ENCODE results near the gene ABLIM2.

Gene ABLIM2

DNA sequence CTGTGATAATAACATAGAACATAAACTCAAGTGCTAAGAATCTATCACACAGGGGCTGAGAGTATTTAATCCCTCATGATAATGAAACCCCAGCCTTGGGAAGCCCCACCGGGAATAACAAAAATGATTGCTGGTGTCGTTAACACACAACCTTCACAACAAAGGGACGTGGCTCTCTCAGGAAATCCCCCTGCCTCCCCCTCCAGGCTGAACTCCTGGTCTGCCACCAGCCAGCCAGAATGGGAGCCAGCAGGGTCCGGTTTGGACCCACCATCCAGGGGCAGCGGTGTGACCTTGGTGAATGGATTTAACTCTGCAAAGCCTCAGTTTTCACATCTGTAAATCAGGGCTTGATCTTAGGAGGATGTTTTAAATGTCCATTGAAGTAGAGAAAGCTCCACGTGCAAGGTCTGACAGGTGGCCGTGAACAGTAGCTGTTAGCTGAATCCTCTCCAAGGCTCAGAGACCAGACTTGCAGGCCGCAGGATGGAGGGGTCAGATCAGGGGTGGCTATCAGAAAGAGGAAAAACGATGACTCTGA lies 46.5 kb downstream of the ABLIM2 start:
- intact Hi-C loops (cut with DNase I): no loop called here
- no peak for DNase-seq

DNA sequence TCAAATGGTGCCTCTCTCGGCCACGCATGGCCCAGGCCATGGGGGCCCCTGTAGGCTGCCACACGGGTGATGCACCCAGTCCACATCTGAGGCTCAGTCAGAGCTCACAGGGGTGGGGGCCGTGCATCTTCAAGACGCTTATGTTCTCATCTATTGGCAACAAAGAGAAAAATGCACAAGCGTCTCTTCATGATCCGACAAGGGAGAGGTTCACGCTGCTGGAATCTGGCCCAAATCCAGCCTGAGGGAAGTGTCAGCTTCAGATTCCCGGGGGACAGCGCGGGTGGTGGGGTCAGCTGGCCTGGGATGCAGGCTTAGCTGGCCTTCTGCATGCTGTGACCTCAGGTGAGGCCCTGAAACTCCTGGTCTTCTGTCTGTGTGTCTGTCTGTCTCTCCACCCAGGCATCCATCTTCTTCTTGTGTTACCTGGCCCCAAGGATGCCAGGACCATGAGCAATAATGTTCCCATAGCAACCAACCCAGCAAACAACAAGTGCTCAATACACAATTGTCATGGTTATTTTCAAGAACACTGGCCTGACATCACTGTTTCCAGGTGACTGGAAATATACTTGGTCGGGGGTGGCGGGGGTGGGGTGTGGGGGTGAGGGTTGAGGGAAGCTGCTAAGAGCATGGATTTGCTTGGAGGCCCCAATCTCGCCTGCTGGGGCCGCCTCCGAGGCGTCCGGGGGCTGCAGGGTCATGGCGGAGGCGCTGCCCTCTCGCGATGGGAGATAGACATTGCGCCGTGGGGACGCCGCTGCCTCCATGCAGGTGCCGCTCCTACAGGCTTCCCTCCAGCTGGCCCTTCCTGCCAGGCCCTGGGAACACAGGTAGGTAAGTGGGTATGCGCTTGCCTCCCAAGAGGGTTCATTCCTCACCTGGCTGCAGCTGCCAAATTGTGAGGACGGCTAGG lies 48.3 kb downstream of the ABLIM2 start:
- intact Hi-C loops (cut with DNase I): no loop called here
- no peak for DNase-seq

DNA sequence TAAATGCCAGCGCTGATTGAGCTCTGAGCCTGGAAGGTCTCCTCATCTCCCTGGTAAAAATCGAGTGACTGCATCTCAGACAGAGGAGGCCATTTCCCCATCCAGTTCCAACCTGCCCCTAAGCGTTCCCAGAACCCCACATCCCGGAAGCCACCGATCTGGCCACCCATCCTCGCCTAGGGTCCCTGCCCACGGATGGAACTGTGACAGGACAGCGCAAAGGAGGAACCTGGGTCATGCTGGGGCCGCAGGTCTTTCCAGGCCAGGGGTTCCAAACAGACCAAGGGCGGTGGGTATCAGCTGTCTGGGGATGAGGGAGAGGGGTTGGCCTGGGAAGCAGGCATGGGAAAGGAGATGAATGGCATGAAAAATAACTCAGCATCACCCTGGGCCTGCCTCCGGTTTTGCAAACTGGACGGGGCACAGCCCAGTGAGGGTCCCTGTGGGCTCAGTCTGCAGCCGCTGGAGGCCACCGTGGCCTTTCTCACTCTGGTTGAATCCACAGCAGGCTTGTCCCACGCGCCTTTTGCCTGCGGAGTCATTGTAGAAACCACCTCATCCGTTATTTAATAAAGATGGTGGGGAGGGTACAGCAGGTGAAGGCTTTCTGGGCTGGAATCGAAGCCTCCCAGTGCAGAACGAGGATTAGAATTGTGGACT lies 49.1 kb downstream of the ABLIM2 start:
- no peak for DNase-seq
- intact Hi-C loops (cut with DNase I): no loop called here

DNA sequence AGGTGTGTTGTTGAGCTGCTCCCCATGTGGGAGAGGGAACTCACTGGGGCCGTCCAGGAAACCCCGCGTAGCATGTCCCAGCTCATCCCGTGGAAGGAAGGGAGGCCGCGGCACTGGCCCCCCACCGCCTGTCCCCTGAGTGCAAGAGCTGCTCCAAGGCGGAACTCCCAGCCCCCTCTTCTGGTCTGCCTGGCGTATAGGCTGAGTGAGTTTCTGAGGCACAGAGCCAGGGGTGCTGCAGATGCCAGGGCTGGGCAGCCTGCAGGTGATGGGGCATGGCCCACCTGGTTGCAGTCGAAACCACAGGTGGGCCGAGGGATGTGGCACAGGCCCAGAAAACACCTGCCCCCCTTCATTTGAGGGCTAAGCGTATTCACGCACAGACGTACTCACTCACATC lies 49.6 kb downstream of the ABLIM2 start:
- no peak for DNase-seq
- intact Hi-C loops (cut with DNase I): no loop called here

DNA sequence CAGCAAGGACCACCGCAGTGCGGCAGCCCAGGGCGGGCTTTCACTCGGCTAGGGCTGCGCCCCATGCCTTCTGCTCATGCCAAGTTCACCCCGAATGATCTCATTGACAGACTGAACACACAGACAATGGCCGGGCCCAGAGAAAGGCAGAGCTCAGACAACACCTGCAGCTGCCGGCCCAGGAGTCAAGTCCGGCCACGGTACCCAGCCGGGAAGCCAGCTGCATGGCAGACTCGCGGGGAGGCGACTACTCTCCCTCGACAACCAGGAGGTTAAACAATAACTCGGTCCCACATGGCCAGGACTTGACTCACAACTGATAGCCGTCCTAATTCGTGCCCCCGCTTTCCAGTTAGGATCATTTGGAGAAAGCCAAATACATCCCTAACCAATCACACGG lies 50.4 kb downstream of the ABLIM2 start:
- intact Hi-C loops (cut with DNase I): no loop called here
- DNase-seq: no peak

DNA sequence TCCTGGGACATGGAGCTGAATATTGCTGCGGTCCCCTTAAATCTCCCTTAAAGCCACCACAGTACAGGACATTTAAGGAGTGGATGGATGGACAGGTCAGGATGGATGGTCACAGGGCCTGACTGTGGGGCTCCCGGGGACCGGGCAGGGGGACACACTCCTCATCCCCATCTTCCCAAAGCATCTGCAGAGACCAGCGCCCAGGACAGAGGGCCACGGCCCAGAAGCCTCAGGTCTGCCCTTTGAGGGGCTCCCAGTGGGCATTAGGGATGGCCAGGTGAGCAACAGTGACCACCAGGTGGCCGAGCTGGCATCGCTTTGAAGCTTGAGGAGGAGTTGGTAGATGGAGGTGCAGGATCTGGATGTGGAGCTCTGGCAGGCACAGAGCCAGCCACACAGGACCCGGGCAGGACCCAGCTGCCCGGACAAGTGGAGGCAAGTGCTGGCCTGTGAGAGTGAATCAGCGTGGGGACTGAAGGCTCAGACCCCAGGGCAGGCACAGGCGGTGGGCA lies 51.4 kb downstream of the ABLIM2 start:
- no peak for DNase-seq
- intact Hi-C loops (cut with DNase I): no loop called here

DNA sequence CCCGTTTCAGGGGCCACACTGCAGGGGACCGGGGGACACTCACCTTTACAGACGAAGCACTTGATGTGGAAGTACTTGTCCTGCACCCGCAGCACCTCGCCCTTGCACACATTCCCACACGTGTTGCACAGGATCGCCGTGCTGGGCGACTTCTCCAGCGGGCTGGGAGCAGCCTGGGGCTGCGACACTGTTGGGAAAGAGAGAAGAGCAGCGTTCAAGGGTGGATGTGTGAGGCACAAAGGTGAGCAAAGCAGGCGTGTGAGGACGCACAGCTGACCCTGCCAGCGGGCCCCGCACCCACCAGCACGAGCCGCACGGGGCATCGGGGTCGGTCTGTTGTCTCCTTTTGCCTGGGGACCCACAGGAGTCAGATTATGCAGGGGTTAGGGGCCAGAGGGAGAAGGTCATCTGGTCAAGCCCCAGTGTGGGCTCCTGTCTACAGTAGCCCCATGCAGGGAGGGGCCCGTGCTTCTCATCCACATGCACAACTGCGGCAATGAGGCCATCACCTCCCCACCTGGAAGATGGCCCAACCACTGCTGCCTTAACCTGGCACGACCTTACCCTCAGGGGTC lies 52.1 kb downstream of the ABLIM2 start:
- no peak for DNase-seq
- intact Hi-C loops (cut with DNase I): no loop called here

DNA sequence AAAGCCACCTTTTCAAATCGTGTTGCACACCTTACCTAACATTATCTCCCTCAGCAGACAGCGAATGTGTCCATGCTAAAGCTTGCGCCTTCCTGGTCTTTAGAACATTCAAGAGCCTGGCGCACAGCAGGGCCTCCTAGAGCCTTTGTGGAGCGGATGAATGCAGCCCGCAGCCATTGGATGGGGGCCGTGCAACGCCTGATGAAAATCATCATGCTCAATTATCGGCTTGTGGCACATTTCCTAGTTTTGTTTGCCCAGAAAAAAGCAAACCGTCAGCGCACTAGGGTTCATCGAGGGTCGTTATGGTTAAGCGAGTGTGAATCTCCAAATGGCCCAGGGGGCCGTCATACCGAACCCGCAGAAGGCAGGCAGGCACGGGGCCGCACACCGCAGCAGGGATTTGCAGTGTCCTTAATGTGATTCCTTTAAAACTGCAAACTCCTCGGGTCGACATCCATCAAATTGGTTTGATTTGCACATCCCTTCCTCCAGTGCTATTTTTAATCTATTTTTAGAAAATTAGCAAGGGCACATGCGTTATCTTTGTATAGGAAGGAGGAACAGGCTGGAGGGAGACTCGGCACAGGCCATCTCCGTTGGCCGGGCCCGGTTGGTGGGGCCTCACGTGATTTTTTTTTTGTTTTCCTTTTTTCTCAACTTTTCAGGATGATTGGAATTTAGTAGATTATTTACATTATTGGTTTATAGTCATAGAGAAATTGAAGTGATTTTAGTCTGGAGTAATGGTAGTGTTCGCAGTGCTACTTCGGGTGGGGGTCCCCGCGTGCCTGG lies 53.1 kb downstream of the ABLIM2 start:
- intact Hi-C loops (cut with DNase I): no loop called here
- DNase-seq: no peak

DNA sequence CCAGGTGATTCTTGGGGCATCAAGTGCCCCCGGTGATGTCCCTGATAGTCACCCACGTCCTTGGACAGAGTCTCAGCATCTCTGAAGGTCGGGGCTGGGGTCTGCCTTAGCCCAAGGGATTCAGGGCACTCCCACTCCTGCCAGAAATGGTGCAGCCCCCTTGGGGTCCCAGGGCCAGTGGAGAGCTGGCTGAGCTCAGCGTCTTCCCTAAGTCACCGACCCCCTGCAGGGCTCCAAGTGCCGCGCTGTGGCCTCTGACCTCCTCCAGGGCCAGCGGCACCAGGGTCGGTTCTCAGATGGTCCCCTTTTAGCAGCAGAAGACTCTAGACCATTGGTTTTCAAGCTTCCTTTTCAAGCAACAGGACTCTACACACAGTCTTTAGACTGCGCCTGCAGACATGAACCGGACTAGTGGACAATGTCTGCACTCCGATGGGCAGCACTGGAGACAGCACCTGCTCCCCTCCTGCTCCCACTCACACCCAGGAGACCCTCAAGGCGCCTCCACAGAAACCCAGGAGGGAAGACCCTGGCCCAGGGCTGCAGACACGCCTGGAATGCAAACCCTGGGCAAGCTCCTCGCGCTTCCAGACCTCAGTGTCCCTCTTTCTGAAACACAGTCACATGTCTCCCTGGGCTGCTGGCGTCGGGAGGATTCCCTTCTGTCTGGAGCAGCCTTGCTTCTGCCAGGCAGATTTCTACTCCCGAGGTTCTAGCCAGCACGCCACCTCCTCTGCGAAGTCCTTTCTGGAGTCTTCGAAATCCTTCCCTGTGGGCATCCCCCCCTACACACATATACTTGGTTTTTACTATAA lies 53.9 kb downstream of the ABLIM2 start:
- DNase-seq: no peak
- intact Hi-C loops (cut with DNase I): no loop called here

DNA sequence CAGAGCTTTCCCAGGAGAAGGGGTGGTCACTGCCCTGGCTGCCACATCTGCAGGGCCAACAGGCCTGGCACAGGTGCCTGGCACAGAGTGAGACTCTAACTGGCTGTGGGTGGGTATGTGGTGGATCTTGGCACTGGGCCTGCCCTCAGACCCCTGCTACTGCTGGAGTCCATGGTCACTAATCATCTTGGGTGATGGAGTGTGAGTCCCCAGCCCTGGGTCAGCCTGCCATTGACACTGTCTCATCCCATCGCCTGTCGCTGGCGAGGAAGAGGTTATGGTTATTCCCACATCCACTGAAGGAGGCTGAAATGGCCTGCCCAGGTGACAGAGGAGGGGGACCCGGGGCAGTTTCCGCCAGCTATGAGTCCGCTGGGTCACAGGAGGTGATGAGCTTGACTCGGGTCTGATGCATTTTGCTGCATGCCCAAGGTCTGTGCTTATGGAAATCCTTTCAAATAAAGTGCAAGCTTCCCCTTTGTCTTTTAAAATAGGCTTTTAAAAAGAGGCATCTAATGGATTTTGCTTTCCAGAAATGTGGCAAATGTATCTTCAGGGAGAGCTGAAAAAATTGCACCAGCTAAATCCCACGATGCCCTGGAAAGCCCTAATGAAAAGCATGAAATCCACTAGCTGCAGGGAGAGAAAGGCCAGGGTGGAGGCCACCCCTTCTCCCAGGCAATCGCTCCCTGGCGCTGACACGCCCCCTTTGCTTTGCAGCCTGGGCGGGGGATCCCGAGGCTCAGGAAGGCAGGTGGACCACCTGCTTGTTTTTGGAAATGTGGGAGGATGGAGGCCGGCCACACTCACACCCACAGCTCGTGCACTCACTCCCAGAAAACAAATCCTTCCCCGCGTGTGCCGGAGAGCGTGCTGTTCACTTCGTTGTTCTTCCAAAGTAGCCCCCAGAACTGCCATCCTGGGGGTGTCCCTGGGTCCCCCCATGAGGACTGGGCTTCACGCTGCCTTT lies 54.9 kb downstream of the ABLIM2 start:
- intact Hi-C loops (cut with DNase I): no loop called here
- no peak for DNase-seq

DNA sequence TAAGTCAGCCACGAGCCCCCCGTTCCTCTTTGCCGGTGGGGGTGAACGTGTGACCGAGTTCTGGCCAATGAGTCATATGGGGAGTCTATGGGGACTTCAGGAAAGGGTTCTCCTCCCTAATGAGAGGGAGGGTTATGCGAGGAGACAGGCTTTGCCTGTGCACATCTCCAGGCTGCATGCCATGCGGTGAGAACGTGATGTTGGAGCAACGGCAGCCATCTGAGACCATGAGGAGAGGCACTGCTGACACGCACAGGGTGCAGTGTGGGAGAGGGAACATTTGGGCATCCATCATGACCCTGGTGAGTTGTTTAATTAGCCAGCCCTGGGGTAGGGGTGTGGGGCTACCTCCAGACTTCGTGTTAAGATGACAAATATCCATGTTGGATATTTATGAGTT lies 55.8 kb downstream of the ABLIM2 start:
- intact Hi-C loops (cut with DNase I): no loop called here
- DNase-seq: no peak

DNA sequence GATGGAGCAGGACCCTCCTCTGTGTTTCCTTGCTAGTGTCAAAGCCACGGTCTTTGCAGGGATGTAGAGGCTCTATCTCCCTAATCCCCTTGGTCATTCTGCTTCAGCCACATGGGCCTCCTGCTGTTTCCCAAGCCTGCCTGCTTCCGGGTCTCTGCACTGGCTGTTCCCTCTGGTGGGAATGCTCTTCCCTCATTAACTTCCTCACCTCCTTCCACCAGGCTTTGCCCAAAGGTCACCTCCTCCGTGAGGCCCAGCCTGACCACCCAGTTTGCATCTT lies 56.6 kb downstream of the ABLIM2 start:
- no peak for DNase-seq

DNA sequence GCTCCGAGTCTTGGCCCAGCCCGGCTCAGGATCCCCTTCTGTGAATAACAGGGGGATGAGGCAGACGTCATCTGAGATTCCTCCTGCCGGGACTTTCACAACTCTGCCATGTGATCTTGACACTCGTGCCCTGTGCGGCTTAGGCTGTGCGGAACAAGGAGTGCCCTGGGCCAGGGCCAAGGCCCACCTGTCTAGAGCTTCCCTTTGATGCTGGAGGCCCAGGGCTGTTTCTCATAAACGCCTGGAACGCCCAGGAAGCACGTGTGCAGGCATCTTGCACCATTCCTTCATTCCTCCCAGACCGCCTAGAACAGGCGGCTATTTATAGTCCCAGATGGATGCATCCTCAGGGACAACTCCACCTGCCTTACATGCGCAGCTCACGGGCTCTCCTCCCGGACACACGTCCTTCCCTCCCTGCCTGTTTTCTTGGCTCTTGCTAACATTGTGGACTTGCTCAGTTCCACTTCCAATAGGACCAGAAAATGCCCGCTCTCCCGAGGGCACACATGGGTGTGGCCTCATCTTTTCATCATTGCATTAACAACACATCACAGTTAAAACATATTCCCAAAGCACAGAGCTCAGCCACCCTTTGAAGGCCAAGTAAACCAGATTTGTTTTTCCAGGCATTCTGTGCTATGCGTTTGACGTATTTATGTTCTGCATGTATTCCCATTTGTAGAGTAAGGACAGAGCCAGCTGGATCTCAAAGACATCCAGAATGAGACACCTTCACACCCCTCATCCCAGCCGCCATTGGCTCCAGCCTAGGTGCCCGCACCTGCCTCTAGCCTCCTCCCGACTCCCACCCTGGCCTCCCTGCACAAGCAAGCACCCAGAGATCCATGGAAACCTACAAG lies 57.2 kb downstream of the ABLIM2 start:
- intact Hi-C loops (cut with DNase I): no loop called here
- no peak for DNase-seq

More for the DNA sequence above, 56.6 kb downstream of the ABLIM2 start:
- intact Hi-C loops (cut with DNase I): no loop called here

DNA sequence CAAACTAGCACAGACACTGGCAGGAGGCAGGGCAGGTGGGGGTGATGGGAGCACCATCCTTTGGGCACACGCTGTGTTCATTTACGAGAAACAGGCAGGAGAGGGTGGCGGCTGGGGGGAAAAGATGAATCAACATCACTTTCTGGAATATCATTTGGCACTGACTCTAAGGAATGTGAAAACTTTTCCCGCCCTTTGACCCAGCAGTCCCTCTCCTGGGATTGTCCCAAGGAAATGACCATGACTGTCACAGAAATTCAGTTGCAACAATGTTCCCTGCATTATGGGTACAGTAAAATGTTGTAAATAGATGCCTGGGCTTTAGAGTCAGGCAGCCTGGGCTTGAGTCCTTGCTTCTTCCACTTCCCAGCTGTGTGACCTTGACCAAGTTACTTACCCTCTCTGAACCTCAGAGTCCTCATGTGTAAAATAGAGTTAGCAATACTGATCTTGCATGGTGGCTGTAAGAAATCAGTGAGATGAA lies 58.6 kb downstream of the ABLIM2 start:
- intact Hi-C loops (cut with DNase I): no loop called here
- DNase-seq: no peak

DNA sequence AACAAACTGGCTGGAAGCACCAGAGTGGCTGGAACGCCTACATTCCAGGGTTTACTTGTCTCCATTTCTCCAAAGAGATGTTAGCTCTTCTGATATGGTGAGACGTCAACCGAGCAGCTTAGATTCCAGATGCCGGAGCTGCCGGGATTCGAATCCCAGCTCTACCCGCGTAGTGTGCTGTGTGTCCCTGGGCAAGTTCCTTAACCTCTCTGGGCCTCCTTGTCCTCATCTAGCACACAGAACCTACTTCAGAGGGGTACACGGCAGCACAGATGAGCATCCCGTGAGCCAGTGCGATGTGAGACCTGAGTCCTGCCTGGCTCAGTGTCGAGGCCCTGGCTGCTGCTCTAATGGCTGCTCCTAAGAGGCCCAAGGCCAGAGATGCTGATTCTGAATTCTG lies 60.1 kb downstream of the ABLIM2 start:
- DNase-seq: no peak
- intact Hi-C loops (cut with DNase I): no loop called here

DNA sequence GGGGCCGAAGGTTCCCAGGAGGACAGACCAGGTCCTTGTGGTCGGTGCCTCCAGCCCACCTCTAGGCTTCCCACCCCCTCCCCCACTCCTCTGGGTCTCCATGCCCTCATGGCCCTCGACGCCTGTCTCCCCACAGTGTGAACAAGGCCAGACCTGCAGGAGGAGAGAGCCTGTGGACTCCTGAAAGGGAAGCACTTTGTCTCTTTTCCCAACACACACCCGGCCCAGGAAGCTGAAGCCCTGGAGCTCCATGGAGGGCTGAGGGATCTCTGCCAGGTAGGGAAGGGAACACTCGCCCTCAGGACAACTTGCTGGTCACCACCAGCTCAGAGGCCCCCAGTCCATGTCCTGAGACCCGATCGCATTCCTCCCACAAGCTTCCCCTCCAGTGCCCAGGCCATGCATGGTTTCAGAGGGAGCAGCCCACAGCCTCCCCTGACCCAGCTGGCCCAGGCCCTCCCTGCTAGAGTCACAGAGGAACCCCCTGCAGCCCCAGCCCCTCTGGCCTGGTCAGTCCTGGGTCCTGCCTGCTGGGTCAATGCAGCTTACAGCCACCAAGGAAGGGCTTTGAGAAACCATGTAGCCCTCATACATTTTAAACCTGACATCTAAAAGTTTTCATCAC lies 60.8 kb downstream of the ABLIM2 start:
- intact Hi-C loops (cut with DNase I): no loop called here
- no peak for DNase-seq
